Esophagus muscularis mucosa (tissue), 4 donors: ENCODE data around the gene ZNF827. TPM values are rescaled to one million over a fixed set of nuclear protein-coding genes. Genes with fewer than 3 reads are reported as not detected.
A peak's percentile ranks its signal among the peaks of the same experiment; 100 is the strongest.

Experiments
- DNase-seq: peaks from one replicate; pipeline ENCODE4 v3.0.0-alpha.2; 2017; ENCODE audit errors: extremely low spot score
- H3K27ac ChIP-seq, 4 donors: fragments of 200-600 bp; sonication (generic); replicated peaks in 1 of 4; 1 replicate in 3 of 4; 2 replicates in 1 of 4; pipeline ENCODE4 v1.5.1; 2016 to 2019; ENCODE audit warnings: mild to moderate bottlenecking in 1 of 4
- H3K27me3 ChIP-seq, 4 donors: fragments of 200-600 bp; sonication (generic); one replicate each; pipeline versions ENCODE4 v1.5.1 to v1.6.0; 2016 to 2019
- H3K36me3 ChIP-seq, 4 donors: fragments of 200-600 bp; sonication (generic); one replicate each; pipeline ENCODE4 v1.5.1; 2016 to 2019
- H3K4me1 ChIP-seq, 4 donors: fragments of 200-600 bp; sonication (generic); one replicate each; pipeline ENCODE4 v1.5.1; 2016 to 2019
- H3K4me3 ChIP-seq, 4 donors: fragments of 200-600 bp; sonication (generic); 1 replicate in 2 of 4; 2 replicates in 2 of 4; pipeline ENCODE4 v1.5.1; 2016 to 2019; ENCODE audit warnings: mild to moderate bottlenecking in 4 of 4, moderate library complexity in 1 of 4
- H3K9me3 ChIP-seq, 4 donors: fragments of 200-600 bp; sonication (generic); 1 replicate in 3 of 4; 2 replicates in 1 of 4; pipeline ENCODE4 v1.5.1; 2016 to 2019
- CTCF ChIP-seq, 3 experiments: fragments of 200-600 bp in 2 of 3; fragments of 450-650 bp in 1 of 3; sonication (generic) in 2 of 3; IDR thresholded peaks; one replicate each; pipeline ENCODE4 v1.5.1; 2017 to 2019; ENCODE audit warnings: antibody characterized with exemption in 3 of 3, mild to moderate bottlenecking in 2 of 3, moderate library complexity in 1 of 3
- EP300 ChIP-seq: sonication (generic); formaldehyde crosslinking; IDR thresholded peaks from one replicate; pipeline ENCODE4 v1.6.1; 2017; ENCODE audit warnings: antibody characterized with exemption
- POLR2A ChIP-seq: fragments of 450-650 bp; IDR thresholded peaks from one replicate; pipeline ENCODE4 v1.6.1; 2017; ENCODE audit warnings: antibody characterized with exemption, moderate library complexity, mild to moderate bottlenecking, low read depth
- POLR2AphosphoS5 ChIP-seq, 2 donors: sonication (generic); formaldehyde crosslinking; IDR thresholded peaks; one replicate each; pipeline ENCODE4 v1.6.1; 2017; ENCODE audit warnings: antibody characterized with exemption in 2 of 2
- WGBS: methylation state at CpG from one replicate; pipeline ENCODE4 v1.1.5; 2018; 5-methylcytosine and 5-hydroxymethylcytosine counted together
- intact Hi-C: fragments of 100-400 bp; cut with DNase I; formaldehyde crosslinking; loops from one replicate; pipeline ENCODE4 v1.15.1; 2023
- total RNA-seq, 4 donors: library from RNA; depleted of rRNA; stranded (reverse); fragments of >200 nt; gene quantifications; one replicate each; pipeline versions ENCODE4 v1.1.0 to v1.2.1, GENCODE V29; 2016

The ZNF827 gene
- total RNA-seq, 4 donors from 2014 or later = 11.1 to 27.2 (median 19.0) TPM

- intact Hi-C loops = no loop called here
- peak; percentile 55 for DNase-seq
Observed at GRCh38 chr4:145755802-145756201, 182.8 kb downstream of the ZNF827 start.

GRCh38 chr4:145743641-145744040 lies 195.0 kb downstream of the ZNF827 start:
- TF ChIP-seq EP300 (no peak), POLR2A (no peak), CTCF (IDR thresholded peaks at IDR 0.05) (no peak), POLR2AphosphoS5 (IDR thresholded peaks at IDR 0.05) (no peak)
- no peaks in the 10 kb centered on the region for H3K9me3 ChIP-seq
- 94% methylated on average over 2 of the region's 2 CpGs for WGBS
- no peaks in the 10 kb centered on the region for H3K36me3 ChIP-seq
- no peaks in the 10 kb centered on the region for H3K27me3 ChIP-seq
- intact Hi-C loops = no loop called here
- H3K4me3 ChIP-seq = no peak overlapping the region
- no peak for DNase-seq
- H3K4me1 ChIP-seq = peaks cover 0 to 18% (median 11%) of the 10 kb centered on the region in 4 donors
- no peak overlapping the region for H3K27ac ChIP-seq

More at GRCh38 chr4:145755802-145756201, 182.8 kb downstream of the ZNF827 start:
- Histone ChIP-seq H3K4me1 (no peaks in the 10 kb centered on the region), H3K36me3 (peaks cover 2 to 15% (median 12%) of the 10 kb centered on the region in 4 donors), H3K4me3 (no peak overlapping the region), H3K27me3 (no peaks in the 10 kb centered on the region), H3K9me3 (no peaks in the 10 kb centered on the region), H3K27ac (no peak overlapping the region)
- 59% methylated on average over 2 of the region's 2 CpGs for WGBS
- TF ChIP-seq CTCF (IDR thresholded peaks at IDR 0.05) (no peak), POLR2AphosphoS5 (IDR thresholded peaks at IDR 0.05) (no peak), POLR2A (no peak), EP300 (no peak)

GRCh38 chr4:145740806-145741205 lies 197.8 kb downstream of the ZNF827 start:
- no peak overlapping the region for H3K4me3 ChIP-seq
- H3K27ac ChIP-seq = no peak overlapping the region
- intact Hi-C loops = no loop called here
- no peaks in the 10 kb centered on the region for H3K27me3 ChIP-seq
- H3K9me3 ChIP-seq = no peaks in the 10 kb centered on the region
- DNase-seq = no peak
- peaks cover 13 to 34% (median 28%) of the 10 kb centered on the region in 4 donors for H3K4me1 ChIP-seq
- no peaks in the 10 kb centered on the region for H3K36me3 ChIP-seq
- TF ChIP-seq POLR2A = no peak
- no peak for TF ChIP-seq CTCF (IDR thresholded peaks at IDR 0.05)
- no peak for TF ChIP-seq POLR2AphosphoS5 (IDR thresholded peaks at IDR 0.05)
- no peak for TF ChIP-seq EP300
- 52% methylated on average over 2 of the region's 2 CpGs for WGBS

- Histone ChIP-seq H3K36me3 (no peaks in the 10 kb centered on the region), H3K27ac (peak overlapping the region in 1 of 4 donors; percentile 53), H3K27me3 (no peaks in the 10 kb centered on the region), H3K4me1 (peaks cover 23 to 44% (median 38%) of the 10 kb centered on the region in 4 donors), H3K9me3 (no peaks in the 10 kb centered on the region), H3K4me3 (no peak overlapping the region)
- WGBS = 17% methylated on average over 5 of the region's 5 CpGs
- no peak for DNase-seq
- intact Hi-C loops = no loop called here
- TF ChIP-seq CTCF (IDR thresholded peaks at IDR 0.05) = no peak
- TF ChIP-seq POLR2A = no peak
- TF ChIP-seq POLR2AphosphoS5 (IDR thresholded peaks at IDR 0.05) = no peak
- TF ChIP-seq EP300 = no peak
Observed at GRCh38 chr4:145739845-145740244, 198.8 kb downstream of the ZNF827 start.

- H3K4me1 ChIP-seq = peaks cover 42 to 76% (median 67%) of the 10 kb centered on the region in 4 donors
- H3K4me3 ChIP-seq = no peak overlapping the region
- TF ChIP-seq CTCF (IDR thresholded peaks at IDR 0.05) = no peak
- TF ChIP-seq POLR2AphosphoS5 (IDR thresholded peaks at IDR 0.05) = peak; percentile 70 to 77
- peak overlapping the region; percentile 94 to 100 (median 98) for H3K27ac ChIP-seq
- no peaks in the 10 kb centered on the region for H3K27me3 ChIP-seq
- H3K36me3 ChIP-seq = no peaks in the 10 kb centered on the region
- 30% methylated on average over 8 of the region's 9 CpGs for WGBS
- no peak for DNase-seq
- intact Hi-C loops = no loop called here
- H3K9me3 ChIP-seq = no peaks in the 10 kb centered on the region
Observed at GRCh38 chr4:145736241-145736831, 202.3 kb downstream of the ZNF827 start.
